IPS-NIHi7 (cell line): ENCODE results near the gene NCAPH2.
A peak's percentile ranks its signal among the peaks of the same experiment; 100 is the strongest.
"Not testable (repeated sequence)": the region's sequence is repeated elsewhere in the genome, so short reads cannot be mapped to it uniquely, and the experiment has no call there.

ENCODE experiments used
- DNase-seq: peaks from one replicate; pipeline ENCODE4 v3.0.0; 2012; ENCODE audit warnings: mixed read lengths; ENCODE audit errors: extremely low spot score

The NCAPH2 gene

GRCh38 chr22:50519151-50519550 is 11.1 kb downstream of the NCAPH2 start:
- DNase-seq: no peak

DNA sequence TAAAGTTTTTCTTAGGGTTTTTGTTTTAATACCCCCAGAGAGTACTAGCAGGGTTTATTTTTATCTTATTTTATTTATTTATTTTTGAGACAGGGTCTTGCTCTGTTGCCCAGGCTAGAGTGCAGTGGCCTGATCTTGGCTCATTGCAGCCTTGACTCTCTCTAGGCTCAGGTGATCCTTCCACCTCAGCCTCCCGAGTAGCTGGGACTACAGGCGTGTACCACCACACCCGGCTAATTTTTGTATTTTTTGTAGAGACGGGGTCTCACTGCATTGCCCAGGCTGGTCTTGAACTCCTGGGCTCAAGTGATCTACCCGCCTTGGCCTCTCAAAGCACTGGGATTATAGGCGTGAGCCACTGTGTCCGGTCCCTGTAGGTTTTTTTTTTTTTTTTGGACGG is 12.2 kb downstream of the NCAPH2 start:
- DNase-seq: not testable (repeated sequence)

GRCh38 chr22:50520826-50521453 is 12.9 kb downstream of the NCAPH2 start:
- DNase-seq: no peak

DNA sequence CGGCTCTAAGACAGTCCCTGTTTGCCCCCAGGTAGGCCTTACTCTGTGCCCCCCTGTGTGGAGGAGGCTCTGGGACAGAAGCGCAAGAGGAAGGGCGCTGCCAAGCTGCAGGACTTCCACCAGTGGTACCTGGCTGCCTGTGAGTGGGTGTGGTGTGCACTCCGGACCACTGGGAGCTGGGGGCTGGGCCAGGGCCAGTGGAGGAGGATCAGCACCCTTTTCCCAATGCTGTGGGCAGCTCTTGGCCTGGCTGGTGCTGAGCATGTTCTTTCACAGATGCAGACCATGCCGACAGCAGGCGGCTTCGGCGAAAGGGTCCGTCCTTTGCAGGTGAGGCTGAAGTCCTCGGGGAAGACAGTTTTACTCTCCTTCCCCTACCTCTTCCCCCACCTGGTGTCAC is 13.7 kb downstream of the NCAPH2 start:
- no peak for DNase-seq

GRCh38 chr22:50522208-50522805 is 14.3 kb downstream of the NCAPH2 start:
- DNase-seq: no peak

GRCh38 chr22:50522806-50523438 is 14.9 kb downstream of the NCAPH2 start:
- DNase-seq: no peak

DNA sequence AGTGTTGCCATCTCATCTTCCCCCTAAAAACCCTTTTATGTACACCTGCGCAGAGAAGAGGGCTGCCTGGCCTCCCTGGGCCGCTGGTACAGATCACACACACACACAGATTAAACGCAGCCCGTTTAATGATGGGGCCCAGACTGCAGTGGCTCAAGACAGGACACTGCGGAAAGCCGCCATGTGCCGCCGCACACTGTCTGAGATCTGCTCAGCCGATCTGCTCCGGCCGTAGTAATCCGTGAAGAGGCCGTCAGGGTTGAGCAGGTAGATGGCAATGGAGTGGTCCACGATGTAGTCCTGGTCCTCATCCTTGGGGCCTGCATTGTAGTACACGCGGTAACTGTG is 15.4 kb downstream of the NCAPH2 start:
- DNase-seq: no peak

DNA sequence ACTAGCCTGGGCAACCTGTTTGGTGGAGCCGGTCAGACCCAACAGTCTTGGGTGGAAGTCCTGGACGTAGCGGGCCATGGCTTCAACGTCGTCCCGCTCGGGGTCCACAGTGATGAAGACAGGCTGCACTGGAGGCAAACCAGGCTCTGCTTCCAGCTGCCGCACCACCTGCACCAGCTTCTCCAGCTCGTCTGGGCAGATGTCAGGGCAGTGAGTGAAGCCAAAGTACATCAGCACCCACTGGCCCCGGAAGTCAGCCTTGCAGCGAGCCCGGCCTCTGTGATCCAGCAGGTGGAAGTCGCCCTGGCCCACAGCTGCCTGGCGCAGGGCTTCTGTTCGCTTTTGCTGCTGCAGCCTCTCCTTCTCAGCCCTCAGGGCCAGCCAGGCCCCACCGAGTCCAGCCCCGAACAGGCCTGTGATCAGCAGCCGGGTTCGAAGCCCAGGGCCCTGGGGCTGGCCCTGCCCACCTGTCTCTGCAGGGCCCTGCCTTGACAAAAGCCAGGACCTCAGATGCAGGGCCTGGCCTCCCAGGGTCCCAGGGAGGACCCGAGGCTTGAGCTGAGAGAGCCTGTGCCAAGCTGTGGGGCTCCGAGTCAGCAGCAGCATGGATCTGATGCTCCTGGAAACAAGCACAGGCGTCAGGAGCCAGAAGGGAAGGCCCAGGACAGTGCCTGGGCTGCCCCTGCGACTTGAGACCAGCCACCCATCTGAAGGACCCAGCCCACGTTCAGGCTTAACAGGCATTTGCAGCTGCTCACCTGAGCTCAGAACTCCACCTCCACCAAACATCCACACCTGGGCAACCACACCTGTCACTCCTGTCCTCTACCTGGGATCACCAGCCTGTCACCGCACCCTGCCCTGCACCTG is 16.0 kb downstream of the NCAPH2 start:
- no peak for DNase-seq

DNA sequence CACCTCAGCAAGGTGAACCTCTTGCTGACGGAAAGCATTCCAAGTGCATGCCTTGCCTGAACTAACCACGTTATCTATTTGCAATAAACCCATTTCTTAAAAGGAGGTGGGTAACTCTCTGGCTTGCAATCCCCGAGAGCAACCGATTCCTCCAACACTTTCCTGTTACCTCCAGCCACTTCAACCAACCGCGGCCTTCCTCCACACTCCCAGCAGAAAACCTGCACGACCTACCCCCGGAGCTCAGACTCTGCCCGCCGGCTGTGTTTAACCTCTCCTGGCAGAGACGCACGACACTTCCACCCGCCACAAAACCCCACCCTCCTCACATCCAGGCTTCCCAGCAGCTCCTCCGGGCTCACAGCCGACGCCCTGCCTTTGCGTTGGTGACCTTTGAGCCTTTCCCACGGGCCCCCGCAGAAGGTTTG is 16.7 kb downstream of the NCAPH2 start:
- DNase-seq: no peak

- peak; percentile 99 for DNase-seq
Observed at GRCh38 chr22:50525104-50525857, 17.3 kb downstream of the NCAPH2 start, which contains the start of gene SCO2. SCO2 (minus strand) TSS chr22:50525598; CDS start chr22:50524411, 1,187 bp downstream.

DNA sequence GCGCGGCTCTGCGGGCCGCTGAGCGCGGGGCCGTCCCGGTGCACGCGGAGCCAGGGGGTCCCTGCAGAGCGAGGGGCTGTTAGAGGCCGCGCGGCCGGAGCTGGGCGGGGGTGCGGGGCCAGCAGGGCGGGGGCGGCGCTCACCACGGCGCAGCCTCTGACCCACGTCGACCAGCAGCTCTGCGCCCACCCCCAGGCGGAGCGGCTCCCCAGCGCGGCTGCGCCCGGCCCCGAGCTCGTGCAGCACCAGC is 17.8 kb downstream of the NCAPH2 start:
- DNase-seq: no peak

DNA sequence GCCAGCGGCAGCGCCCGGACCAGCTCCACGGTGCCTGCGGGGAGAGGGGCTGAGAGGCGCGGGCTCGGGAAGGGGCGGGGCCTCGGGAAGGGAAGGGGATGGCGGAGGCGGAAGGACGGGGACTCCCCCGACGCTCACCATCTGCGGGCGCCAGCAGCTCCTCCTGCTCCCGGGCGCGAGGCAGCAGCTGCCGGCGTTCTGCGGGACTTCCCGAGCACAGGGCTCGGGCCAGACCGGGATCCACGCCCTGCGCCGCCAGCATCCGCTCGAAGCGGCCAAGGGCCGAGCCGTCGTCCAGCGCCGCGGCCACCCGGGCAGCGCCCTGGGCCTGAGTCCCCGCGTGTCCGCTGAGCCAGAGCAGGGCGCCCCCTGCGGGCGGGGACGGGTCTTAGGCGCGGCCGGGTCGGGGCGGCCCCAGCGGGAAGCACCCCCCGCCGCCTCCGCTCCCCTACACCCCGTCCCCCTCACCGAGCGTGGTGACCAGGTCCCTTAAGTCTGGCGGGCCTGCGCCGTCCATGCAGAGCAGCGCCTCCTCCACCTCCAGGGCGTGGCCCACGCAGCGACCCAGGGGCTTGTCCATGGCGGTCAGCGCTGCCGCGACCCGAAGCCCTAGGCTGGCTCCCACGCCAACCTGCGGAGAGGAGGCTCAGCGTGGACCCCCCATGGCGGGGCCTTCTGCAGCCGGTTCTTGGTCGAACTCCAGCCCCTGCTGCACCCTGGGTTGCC is 18.2 kb downstream of the NCAPH2 start:
- DNase-seq: peak; percentile 78

DNA sequence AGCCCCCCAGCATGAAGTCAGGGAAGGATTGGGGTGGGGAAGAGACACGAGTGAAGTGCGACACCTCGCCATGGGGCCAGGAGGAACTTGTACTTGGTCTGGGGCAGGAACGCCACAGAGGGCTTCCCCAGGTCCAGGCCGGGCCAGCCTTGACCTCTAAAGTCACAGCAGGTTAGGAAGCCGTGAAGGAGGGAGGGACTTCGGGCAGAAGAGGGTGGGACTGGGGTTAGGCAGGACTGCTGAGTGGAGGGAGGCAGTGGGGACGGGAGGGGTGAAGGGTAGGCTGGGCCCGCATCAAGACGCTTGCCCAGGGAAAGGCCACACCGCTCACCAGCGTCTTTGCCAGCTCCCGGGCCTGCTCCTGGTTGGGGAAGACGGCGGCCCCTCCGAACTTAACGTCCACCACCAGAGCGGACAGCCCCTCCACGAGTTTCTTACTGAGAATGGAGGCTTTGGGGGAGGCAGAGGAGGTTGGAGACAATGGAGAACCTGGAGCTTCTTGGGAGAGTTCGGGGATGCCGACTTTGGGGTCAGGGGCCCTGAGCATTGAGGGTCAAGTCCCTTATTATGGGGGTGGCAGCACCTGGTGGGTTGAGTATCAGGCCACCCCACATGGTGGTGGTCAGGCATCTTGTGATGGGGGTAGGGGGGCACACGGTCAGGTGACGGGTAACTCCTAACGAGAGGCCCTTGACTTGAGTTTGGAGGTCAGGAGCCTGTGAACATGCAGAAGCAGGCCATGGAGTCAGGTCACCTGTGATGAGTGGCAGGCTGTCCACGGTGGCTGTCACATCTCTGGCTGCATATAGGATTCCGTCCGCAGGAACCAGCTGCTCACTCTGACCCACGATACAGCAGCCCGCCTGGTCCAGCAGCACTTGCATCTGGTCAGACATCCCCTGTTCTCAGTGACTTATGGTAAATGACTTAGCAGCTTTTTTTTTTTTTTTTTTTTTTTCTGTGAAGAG is 19.1 kb downstream of the NCAPH2 start:
- peak; percentile 75 for DNase-seq

GRCh38 chr22:50527921-50528681 is 20.1 kb downstream of the NCAPH2 start:
- DNase-seq: no peak

- DNase-seq: no peak
Observed at GRCh38 chr22:50528682-50529415, 20.8 kb downstream of the NCAPH2 start.

DNA sequence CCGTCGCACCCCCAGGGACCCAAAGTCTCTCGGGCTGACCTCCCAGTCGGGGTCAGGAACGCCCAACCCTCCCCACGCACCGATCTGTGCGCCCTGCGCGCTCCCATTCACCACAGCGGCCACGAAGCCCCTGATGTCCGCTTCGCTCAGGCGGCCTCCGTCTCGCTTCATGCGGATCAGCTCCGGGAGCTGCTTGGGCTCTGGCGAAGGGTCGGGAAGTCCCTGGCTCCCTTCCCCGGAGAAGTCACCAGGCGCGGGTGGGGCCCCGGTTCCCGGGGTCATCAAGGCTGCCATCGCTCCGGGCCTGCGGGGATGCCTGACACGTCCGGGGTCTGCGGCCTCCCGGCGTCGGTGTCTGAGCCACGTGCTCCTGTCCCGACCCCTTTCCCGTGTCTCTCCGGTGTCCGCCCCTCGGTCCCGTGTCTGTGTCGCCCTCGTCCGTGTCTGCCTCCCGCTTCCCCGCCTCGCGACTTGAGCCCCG is 21.4 kb downstream of the NCAPH2 start:
- no peak for DNase-seq

DNA sequence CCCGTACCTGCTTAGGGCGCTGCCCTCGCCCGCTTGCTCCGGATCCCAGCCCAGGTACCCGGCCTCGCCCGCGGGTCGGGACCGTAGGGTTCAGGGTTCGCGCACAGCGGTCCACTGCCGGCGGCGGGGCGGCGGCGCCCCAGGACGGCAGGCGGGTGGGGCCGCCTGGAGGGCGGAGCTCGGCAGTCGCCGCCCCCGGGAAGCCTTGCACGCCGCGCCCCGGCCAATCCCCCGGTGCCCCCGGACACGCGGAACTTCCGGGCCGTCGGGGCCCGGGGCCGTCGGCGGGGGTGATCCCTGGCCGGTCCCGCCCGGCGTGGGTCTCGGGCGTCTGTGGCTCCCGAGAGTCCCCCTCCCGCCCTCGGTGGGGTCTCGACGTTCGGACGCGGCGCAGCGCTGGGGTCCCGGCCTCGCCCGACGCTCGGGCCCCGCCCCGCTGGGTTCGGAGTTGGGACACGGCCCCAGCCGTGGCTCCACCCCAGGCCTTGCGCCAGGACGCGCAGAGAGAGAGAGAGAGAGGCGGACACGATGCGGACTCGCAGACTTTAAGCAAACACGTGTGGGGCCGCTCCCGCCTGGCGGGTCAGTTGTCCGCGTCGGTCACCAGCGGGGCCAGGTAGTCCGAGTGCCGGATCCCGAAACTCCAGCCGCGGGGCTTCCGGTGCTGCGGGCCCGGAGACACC is 22.0 kb downstream of the NCAPH2 start, which contains the start of gene TYMP:
Gene TYMP, minus strand, starts transcription at position 116 of the 683 bp plus-strand sequence. CDS start 303 bp downstream, outside the sequence.
- peak; percentile 8 for DNase-seq

- no peak for DNase-seq
Observed at GRCh38 chr22:50530580-50530876, 22.5 kb downstream of the NCAPH2 start.
